ENCODE measurements around the gene LCAT. TPM values are rescaled to one million over a fixed set of nuclear protein-coding genes. Genes with fewer than 3 reads are reported as not detected.

LCAT gene
- total and polyA plus RNA-seq, 8 donors = 23.9 to 37.6 (median 31.5) TPM

GRCh38 chr16:67923414-67924116 is 20.4 kb downstream of the LCAT start:
- peaks cover 0 to 25% of the 10 kb centered on the region in 2 donors for H3K36me3 ChIP-seq
- no peak for TF ChIP-seq CTCF (IDR thresholded peaks at IDR 0.05)
- no peak overlapping the region for H3K27ac ChIP-seq
- H3K4me3 ChIP-seq = no peak overlapping the region
- H3K4me1 ChIP-seq = peaks cover 0 to 17% of the 10 kb centered on the region in 2 donors
- intact Hi-C loops (cut with DNase I) = loop anchor here in 1 of 2 donors (10.0 kb wide), 1 partner anchor 249 kb away; no protein-coding TSS in a partner anchor
- H3K27me3 ChIP-seq = no peaks in the 10 kb centered on the region
- DNase-seq (no peak), ATAC-seq (peak; percentile 71)
- H3K9me3 ChIP-seq = no peaks in the 10 kb centered on the region

- peaks cover 0 to 21% of the 10 kb centered on the region in 2 donors for H3K4me1 ChIP-seq
- no peaks in the 10 kb centered on the region for H3K9me3 ChIP-seq
- H3K27ac ChIP-seq = no peak overlapping the region
- ATAC-seq (no peak), DNase-seq (no peak)
- no peaks in the 10 kb centered on the region for H3K27me3 ChIP-seq
- no peak overlapping the region for H3K4me3 ChIP-seq
- intact Hi-C loops (cut with DNase I) = loop anchor here in 1 of 2 donors (10.0 kb wide), 1 partner anchor 248 kb away; no protein-coding TSS in a partner anchor
- no peak for TF ChIP-seq CTCF (IDR thresholded peaks at IDR 0.05)
- peaks cover 0 to 20% of the 10 kb centered on the region in 2 donors for H3K36me3 ChIP-seq
Measured at GRCh38 chr16:67922740-67923139, 21.2 kb downstream of the LCAT start.

GRCh38 chr16:67922221-67922620 is 21.7 kb downstream of the LCAT start:
- DNase-seq (no peak), ATAC-seq (no peak)
- Histone ChIP-seq H3K27ac (peak overlapping the region in 1 of 2 donors; percentile 11), H3K36me3 (peaks cover 0 to 15% of the 10 kb centered on the region in 2 donors), H3K4me3 (no peak overlapping the region), H3K27me3 (no peaks in the 10 kb centered on the region), H3K9me3 (no peaks in the 10 kb centered on the region), H3K4me1 (peaks cover 4 to 26% of the 10 kb centered on the region in 2 donors)
- no peak for TF ChIP-seq CTCF (IDR thresholded peaks at IDR 0.05)
- intact Hi-C loops (cut with DNase I) = loop anchor here in 1 of 2 donors (10.0 kb wide), 1 partner anchor 247 kb away; no protein-coding TSS in a partner anchor

GRCh38 chr16:67919622-67920221 is 24.2 kb downstream of the LCAT start:
- DNase-seq (no peak), ATAC-seq (no peak)
- Histone ChIP-seq H3K27ac (no peak overlapping the region), H3K36me3 (peaks cover 0 to 16% of the 10 kb centered on the region in 2 donors), H3K9me3 (no peaks in the 10 kb centered on the region), H3K4me1 (peaks cover 6 to 23% of the 10 kb centered on the region in 2 donors), H3K4me3 (no peak overlapping the region), H3K27me3 (no peaks in the 10 kb centered on the region)
- intact Hi-C loops (cut with DNase I) = loop anchor here in 1 of 2 donors (10.0 kb wide), 1 partner anchor 245 kb away; no protein-coding TSS in a partner anchor
- TF ChIP-seq CTCF (IDR thresholded peaks at IDR 0.05) = no peak

GRCh38 chr16:67917852-67918236 is 26.1 kb downstream of the LCAT start:
- Histone ChIP-seq H3K27me3 (no peaks in the 10 kb centered on the region), H3K27ac (peak overlapping the region in 1 of 2 donors; percentile 2), H3K4me3 (no peak overlapping the region), H3K36me3 (peaks cover 0 to 11% of the 10 kb centered on the region in 2 donors), H3K9me3 (no peaks in the 10 kb centered on the region), H3K4me1 (peaks cover 6 to 20% of the 10 kb centered on the region in 2 donors)
- DNase-seq = no peak
- intact Hi-C loops (cut with DNase I) = no loop called here
- ATAC-seq = peak; percentile 83
- TF ChIP-seq CTCF (IDR thresholded peaks at IDR 0.05) = no peak

All from left lung (tissue), 10 donors.